HG02610 (cell line): ENCODE results near the gene MCCC2.
"Not testable (repeated sequence)": the region's sequence is repeated elsewhere in the genome, so short reads cannot be mapped to it uniquely, and the experiment has no call there.

ENCODE experiments used
- ATAC-seq: cut with Tn5 transposase; IDR thresholded peaks from one replicate; pipeline ENCODE4 v1.9.1; 2021; ENCODE audit warnings: mild to moderate bottlenecking, moderate library complexity; ENCODE audit not compliant: unreplicated experiment

MCCC2 gene

DNA sequence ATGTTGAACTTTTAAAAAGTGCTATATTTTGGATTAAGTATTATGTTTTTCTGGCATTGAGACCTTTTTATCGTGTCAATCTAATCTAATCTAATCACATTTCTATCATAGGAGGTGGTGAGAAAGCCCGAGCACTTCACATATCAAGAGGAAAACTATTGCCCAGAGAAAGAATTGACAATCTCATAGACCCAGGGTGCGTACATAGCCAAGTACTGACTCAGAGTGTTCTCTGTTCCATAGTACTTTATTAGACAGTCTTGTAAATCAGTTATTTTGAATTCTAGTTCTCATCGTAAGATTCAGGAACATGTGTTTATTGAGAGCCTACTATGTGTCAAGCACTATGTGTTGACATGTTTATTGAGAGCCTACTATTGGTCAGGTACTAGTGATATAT lies 9.0 kb downstream of the MCCC2 start:
- ATAC-seq: no peak

DNA sequence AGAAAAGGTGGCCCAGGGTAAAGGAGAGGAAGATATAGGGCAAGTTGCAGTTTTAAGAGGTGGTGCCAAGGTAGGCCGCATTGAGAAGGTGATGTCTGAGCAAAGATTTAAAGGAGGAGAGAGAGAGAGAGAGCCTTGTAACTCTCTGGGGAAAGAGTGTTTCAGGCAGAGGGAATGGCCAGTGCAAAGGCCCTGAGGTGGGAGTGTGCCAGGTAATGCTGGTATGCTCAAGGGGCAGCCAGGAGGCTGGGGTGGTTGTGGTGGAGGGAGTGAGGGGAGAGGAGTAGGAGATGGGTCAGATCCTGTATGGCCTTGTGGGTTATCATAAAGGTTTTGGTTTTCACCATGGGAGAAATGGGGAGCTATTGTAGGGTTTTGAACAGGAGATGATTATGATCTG lies 9.9 kb downstream of the MCCC2 start:
- ATAC-seq: no peak

DNA sequence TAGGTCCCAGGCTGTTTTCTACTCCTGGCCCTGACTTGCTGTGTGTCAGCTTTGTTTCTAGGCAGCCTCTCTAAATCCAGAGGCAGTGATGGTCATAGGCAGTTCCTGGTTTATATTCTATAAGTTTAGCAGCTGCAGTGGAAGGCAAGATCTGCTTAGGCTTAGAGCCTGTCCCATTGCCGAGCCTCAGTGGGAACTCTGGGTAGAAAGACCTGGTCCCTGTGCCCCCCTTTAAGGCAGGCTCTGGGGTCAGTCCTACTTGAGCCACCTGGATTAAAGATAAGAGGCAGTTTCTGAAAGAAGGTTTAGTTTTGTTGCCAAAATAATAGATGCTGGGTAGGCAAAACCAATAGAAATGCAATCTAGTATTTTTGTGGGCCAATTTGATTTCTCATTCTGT lies 13.6 kb downstream of the MCCC2 start:
- ATAC-seq: no peak

DNA sequence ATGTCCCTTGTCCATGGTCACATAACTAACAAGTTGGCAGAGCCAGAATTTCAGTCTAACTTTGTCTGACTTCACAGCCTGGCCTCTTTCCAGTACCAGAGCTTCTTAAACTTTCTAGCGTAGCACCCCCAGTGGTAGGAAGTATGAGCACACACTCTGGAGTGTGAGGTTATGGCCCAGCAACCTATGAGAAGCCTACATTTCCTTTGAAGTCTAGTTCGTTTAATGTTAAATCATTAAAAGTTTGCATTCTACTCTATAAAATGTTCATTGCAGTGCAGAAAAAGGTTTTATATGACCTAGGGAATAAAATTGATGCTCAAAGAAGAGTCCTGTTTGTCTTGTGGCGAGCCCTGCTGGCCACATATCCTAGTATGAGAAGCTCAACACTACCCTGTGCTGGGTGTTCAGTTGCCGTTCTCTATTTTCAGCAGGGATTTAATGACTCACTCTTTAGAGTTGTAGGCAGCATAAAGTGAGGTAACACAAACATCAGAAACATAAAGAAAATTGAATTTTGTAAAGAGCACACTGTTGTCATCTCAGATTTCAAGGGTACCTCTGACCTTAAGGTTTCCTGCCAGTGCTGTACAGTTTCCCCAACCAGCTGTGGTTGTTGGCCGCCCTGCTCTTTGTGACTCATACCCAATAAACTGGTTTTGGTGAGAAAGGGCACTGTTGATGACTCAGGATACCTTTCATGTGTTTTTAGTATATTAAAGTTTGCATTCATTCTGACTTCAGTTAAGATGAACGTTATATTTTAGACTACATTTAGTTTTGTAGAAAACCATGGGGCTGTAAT lies 14.3 kb downstream of the MCCC2 start:
- ATAC-seq: peak; percentile 83

DNA sequence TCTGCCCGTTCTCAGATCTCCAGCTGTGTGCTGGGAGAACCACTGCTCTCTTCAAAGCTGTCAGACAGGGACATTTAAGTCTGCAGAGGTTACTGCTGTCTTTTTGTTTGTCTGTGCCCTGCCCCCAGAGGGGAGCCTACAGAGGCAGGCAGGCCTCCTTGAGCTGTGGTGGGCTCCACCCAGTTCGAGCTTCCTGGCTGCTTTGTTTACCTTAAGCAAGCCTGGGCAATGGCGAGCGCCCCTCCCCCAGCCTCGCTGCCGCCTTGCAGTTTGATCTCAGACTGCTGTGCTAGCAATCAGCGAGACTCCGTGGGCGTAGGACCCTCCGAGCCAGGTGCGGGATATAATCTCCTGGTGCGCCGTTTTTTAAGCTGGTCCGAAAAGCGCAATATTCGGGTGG lies 22.8 kb downstream of the MCCC2 start:
- not testable (repeated sequence) for ATAC-seq

DNA sequence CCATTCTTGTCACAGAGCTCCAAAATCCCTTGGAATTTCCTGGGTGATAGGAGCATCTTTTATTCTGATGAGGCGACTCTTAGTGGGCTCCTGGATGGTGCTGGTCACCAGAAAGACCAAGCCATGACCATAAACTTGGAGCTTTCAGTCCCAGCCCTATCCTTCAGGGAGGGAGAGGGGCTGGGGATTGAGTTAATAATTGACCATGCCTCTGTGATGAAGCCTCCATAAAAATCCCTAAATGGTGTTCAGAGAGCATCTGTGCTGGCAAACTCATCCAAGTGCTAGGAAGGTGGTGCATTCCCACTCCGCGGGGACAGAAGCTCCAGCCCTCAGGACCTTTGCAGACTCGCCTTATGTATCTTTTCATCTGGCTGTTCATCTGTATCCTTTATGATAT lies 28.7 kb downstream of the MCCC2 start:
- ATAC-seq: no peak

DNA sequence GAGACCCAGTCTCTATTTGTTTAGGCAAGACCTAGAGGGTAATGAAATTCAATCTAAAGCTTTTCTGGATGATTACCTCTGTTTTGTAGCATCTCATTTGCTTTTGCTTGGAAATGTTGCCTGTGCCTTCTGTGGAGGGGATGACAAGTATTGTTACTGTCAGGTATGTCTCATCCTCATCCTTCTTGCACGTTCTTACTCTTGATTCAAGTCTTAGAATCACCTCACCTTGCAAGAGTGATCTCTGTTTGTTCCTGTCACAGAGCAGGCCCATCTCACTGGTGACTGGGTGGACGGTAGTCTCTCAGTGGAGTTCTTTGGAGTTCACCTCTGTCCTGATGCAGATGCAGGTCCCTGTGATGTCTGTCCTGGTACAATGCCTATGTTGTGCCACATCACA lies 33.5 kb downstream of the MCCC2 start:
- no peak for ATAC-seq

DNA sequence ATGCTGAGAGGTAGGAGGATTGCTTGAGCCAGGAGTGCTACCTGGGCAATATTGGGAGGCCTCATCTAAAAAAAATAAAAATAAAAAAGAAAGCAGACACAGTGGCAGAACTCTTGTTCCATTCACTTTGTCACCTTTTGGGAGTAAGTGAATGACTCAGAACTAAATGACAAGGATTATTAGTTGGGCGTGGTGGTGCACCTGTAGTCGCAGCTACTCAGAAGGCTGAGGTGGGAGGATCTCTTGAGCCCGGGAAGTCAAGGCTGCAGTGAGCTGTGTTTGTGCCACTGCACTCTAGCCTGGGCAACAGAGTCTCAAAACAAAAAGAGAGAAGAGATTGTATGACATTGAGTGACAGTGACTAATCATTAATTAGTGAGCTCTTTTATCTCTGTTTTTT lies 34.1 kb downstream of the MCCC2 start:
- no peak for ATAC-seq

DNA sequence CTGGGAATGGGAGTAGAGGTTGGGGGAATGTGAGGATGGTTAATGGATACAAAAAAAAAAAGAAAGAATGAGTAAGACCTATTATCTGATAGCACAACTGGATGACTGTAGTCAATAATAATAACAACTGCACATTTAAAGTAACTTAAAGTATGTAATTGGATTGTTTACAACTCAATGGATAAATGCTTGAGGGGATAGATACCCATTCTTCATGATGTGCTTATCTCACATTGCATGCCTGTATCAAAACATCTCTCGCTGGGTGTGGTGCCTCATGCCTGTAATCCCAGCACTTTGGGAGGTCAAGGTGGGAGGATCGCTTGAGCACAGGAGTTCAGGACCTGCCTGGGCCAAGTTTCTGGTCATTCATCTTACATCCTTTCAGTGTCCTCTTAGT lies 34.6 kb downstream of the MCCC2 start:
- no peak for ATAC-seq

DNA sequence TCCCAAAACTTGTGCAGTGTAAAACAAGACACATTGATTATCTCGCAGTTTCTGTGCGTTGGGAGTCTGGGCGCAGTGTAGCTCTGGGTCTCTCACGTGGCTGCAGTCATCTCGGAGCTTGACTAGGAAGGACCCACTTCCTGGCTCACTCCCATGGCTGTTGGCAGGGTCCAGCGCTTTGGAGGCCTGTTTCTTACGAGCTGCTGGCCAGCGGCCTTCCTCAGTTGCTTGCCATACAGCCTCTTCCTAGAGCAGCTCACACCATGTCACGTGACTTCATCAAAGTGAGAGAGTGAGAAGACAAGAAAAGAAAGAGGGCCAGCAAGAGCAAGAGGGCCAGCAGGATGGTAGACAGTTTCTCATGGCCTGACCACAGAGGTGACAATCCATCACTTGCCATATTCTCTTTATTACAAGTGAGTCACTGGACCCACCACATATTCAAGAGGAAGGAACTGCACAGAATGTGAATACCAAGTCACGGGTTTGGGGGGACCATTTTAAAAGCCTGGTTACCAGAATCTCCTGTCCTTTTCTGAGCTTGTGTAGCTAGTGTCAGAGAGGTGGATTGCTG lies 36.2 kb downstream of the MCCC2 start:
- no peak for ATAC-seq

DNA sequence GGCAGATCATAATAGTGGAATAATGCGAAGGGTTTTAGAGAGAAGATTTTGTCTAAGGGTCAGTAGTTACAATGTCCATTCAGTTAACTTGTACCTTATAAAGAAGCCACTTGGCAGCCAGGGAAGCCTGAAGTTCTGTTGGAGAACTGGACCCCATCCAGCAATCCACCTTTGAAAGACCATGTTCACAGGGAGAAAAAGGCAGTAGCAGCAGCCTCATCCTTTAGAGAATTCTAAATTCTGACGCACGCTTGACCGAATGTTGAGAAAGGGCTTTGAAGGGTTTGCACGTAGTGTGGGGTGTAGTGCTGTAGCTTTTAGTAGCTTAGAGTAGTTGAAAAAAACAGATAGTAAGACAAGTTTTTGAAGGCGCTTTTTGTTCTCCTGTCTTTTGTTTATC lies 42.8 kb downstream of the MCCC2 start:
- ATAC-seq: no peak

DNA sequence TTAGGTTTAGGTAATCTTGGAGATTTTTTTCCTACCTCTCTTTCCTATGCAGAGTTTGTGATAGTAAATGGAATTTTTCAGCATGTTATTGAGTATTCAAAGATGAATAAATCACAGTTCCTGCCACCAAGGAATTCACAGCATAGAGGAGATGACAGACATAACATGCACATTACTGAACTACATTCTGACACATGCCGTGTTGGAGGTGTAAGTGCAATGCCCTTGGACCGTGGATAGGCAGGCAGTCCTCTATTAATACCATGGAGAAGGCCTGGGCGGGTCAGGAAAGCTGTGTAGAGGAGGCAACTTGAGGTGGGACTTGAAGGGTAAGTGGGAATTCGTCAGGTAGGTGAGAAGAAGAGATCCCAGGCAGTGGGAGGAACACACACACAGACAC lies 43.9 kb downstream of the MCCC2 start:
- no peak for ATAC-seq

DNA sequence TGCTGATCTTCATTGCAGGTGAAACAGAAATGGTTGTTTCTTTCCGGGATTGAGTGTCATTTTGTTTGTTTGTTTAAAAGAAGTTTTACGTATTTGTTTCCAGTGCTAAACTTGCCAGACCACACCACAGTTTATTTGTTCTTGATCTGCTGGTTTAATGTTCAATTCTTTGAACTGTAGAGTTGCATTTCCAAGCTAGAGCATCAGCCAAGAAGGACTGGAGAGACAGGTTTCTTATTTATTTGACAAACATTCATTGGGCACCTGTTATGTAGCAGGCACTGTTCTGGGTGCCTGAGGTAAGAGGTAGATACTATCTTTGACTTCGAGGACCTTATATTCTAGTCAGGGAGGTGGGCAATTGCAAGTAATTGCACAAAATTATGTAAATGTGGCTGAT lies 45.0 kb downstream of the MCCC2 start:
- no peak for ATAC-seq

DNA sequence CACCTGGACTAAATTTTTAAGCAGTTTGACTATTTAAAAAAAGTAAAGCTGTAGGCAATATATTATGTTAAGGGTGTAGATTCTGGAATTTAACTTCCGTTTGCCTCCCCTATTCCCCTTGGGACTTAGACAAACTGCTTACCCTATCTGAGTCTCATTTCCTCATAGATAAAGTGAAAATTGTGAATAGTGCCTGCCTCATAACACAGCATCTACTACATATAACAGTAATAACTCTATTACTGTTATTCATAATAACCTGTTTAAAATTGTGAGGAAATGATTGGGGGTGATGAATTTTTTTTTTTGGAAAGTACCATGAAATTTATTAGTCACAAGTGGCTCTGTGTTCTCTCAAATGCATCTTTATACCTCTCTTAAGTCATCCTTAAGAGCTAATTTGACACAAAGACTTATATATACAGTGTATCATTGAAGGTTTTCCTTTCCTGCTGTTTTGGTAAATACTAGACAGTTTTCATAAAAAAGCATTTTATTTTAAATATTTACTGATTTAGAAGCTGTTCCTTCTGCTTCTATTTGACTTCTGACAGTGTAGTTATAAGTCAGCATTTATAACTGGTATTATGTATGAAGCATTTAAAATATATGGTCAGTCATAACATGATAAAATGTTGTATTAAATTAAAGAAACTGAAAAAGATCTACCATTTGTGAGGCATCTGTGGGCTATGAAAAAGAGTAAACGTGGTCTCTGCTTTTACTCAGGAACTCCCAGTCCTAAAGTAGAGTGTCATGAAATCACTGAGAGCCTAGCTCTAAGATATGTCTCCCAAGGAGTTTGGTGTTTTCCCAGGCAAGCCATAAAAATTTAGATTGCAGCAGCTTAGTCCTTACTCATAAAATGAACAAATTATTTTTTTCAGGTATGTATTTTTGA lies 46.4 kb downstream of the MCCC2 start:
- ATAC-seq: peak; percentile 88

DNA sequence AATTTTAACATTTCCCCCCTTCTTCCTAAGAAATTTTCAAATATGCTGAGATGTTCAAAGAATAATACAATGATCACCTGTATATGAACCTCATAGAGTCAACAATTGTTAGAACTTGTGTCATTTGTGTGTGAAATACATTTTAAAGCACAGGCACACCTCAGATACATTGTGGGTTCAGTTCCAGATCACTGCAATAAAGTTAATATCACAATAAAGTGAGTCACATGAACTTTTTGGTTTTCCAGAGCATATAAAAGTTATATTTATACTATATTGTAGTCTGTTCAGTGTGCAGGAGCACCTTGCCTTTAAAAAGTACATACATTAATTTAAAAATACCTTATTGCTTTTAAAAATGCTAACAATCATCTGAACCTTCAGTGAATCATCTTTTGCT lies 50.0 kb downstream of the MCCC2 start:
- ATAC-seq: no peak

DNA sequence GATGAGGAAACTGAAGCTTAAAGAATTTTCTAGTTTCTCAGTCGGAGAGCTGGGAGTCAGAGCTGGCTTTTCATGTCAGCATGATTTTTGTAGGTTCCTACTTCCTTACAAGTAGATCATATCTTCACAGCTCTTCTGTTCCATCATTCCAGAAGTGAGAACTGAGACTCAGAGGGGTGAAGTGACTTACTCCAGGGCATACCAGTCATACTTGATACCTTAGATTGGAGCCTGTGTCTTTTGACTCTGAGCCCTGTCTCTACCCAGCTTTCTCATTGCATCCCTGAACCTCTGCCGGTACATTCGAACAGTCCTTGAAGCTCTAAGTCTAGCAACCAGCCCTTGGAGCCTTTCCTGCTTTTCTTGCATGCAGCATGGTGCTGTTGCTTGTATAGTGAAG lies 53.3 kb downstream of the MCCC2 start:
- no peak for ATAC-seq

DNA sequence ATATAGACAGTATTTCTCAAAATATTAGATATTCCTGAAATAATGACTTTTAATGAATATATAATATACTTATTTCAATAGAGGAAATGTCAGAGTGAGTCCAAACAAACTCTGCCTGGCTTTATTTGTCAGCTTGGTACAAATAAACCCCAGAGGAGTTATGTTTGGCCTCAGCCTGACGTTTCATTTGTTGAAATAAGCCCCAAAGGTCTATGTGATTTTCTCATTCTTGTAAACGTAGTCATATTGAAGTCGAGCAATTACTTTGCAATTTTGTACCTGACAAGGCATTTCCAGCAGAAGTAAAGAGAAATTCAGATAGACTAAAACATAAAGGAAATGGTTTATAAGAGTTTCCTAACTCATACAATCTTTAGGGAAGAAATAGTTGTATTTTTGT lies 57.9 kb downstream of the MCCC2 start:
- no peak for ATAC-seq

DNA sequence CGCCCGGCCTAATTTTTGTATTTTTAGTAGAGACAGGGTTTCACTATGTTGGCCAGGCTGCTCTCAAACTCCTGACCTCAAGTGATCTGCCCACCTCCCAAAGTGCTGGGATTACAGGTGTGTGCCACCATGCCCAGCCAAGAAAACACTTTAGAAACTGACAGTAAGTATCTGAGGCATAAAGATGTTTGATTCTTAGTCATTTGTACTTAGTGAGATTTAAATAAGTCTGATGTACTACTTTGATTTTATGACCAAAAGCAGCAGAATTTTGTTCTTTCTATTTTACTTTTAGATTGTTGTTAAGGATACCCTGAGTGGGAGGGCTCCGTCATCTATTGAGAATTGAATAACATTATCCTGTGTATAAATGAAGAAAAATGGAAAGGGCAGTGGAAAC lies 63.8 kb downstream of the MCCC2 start:
- not testable (repeated sequence) for ATAC-seq

DNA sequence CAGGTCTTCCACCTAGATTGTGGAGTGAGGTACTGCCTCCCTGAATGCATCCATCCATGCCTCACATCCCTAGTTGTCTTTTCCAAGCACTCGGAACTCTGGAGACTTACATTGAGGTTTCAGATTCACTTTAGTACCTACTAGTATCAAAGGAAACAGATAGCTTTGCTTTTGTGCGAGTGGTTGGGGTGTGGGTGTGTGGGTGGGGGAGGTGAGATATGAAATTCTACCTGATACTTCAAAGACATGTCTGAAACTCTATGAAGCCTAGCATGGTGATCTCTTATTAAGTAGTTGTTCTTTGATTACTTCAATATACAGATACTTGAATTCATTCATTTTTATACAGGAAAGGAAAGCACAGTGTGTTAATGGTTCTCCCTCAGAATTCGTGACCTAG lies 64.4 kb downstream of the MCCC2 start:
- ATAC-seq: no peak

DNA sequence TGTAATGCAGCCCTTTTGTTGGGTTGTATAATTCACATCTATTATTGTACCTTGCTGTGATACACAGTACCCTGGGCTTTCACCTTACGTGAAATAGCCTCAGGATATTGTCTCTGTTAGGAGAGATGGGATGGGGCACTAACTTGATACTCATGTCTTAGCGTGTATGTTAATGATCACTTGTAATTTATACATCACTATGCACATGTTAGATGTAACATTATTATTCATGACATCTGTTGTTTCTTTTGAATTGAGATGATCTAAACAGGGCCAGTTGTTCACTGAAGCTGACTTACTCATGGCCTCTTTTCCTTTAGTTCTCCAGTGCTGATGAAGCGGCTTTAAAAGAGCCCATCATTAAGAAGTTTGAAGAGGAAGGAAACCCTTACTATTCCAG lies 65.2 kb downstream of the MCCC2 start:
- ATAC-seq: no peak

DNA sequence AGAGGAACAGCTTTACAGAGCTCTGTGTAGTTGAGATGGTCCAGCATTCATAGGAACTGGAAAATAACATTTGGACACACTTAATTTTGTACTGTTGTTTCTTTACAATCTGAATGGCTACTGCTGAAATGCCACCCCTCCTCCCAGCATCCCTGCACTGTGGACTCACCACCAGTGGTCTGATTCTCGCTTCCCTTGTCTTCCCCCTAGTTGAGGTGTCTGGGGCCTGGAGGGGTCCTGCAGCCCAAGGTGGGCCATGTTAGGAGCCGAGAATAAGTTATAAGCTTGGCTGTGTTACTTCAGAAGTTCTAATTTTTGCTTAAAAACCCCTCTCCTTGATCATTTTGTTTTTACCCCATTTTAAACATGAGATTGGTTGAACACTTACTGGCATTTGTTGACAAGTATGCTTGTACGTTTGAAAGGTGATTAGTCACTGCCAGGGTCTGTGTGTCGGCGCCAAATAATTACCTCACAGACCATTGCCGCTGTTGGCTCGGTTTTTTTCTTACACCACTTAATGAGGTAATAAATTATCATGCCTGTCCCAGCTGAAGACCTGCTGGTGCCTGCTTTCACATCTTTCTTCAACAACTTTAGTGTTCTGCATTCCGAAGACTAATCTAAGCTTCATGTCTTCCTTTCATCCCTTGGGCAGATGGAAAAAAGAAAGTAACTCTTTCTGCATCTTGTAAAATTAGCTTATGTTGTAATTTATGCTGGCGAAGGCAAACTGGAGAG lies 65.8 kb downstream of the MCCC2 start:
- no peak for ATAC-seq
